C4-2B (cell line): ENCODE data around the gene GIPC3.

Experiments
- CTCF ChIP-seq: fragments of 450-650 bp; conservative IDR thresholded peaks from 2 replicates; pipeline ENCODE4 v1.5.1; 2017; ENCODE audit warnings: mild to moderate bottlenecking
- ZFX ChIP-seq: fragments of 450-650 bp; IDR thresholded peaks from 2 replicates; pipeline ENCODE4 v1.6.1; 2017

- TF ChIP-seq CTCF, result no peak
- TF ChIP-seq ZFX, result no peak
Measured at GRCh38 chr19:3577723-3578344, 7.4 kb upstream of the GIPC3 start.
